NCI-H2029 treated with DMSO at 0.1 percent for 48 hours (cell line): Measurements from ENCODE around the gene CNPY1.

Source experiments
- DNase-seq: peaks from one replicate; lab custom pipeline; 2025; lab: John Stamatoyannopoulos, UW

CNPY1 gene

DNA sequence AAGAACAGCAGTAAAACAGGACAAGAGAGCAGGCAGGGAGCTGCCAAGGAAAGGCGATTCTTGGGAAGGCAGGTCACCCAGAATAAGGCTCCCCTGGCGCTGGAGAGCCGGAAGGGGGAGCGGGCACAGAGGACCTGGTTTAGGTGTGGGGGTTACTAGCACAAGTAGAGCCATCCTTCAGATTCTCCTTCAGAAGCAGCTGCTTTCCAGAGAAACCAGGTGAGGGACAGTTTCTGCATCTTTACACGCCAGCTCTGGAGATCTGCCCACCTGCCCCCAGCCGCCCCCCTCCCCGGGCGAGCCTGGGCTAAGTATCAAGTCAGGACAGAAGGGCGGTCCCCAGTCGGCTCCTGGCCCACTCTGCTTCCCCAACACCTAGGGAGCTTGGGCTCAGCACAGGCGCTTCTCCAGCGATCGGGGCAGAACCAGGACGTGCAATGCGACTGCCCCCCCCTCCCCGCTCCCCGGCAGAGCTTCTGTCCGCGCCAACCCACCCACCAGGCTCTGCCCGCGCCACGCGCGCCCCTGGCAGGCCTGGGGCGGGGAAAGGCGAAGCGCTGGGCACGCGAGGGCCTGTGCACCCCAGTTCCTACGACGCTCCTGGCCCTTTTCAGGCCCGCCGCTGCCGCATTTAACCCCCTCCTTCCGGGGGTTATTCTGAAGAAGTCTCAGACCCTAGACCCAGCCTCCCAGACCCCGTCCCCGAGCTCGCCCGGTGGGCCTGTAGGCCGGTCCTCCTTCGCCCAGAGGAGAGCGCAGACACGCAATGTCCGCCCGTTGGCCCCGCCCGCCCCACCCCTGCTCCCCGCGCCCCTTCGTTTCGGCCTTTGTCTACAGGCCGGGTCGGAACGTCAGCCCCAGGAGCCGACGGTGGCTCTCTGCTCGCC lies 92.8 kb downstream of the CNPY1 start:
- no peak for DNase-seq

DNA sequence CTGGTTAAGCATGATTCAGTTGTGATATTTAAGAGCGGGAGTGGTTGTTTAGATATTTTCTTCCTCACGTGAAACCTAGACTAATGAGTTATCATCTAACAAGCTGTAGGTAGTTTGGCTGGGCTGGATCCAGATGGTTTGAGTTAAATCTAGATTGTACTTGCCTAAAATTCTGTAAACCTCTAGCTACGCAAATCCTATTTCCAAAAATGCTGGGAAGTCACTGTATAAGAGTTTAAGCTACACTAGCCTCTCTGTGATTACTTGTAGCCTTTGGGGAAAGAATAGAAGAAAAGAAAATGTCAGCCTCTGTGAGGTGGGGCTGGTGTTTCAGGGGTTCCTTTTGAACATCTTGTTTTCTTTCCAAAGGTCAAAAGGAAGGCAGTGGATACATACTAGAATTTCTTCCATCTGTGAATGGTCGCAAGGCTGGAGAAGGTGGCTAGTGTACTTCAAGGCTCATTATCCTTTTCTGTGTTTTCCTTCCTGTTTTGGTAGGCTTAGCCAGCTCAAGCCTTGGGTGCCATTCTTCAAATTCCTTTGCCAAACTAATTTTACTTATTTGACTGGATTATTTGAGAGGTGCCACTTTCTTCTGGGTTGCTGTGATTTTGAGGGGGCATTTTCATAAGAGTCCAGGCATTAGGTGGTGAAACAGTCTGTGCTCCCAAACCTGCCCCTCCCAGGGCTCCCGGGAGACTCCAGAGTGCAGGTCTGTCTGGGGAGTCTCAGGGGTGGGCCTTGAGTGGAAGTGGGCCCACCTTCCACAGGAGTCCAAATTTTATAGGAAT lies 93.7 kb downstream of the CNPY1 start:
- no peak for DNase-seq

DNA sequence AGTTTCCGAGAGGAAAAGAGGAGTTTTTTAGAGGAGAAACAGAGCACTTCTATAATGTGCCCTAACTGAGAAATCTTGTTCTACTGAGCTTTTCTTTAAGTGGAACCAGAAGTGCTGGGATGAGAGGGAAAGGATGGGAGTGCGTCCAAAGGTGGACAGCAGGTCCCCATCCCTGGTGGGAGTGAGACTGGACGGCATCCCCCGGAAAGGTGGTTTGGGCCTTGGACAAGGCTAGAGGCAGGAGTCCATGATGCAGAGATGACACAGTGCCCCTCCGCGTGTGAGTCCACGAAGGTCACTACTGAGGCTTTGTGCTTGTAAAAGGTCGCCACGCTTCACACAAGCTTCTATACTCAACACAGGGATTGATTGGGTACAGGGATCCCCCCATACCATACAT lies 94.5 kb downstream of the CNPY1 start:
- no peak for DNase-seq
